OCI-LY7 (cell line): ENCODE measurements around the gene UBE3B. TPM values are rescaled to one million over a fixed set of nuclear protein-coding genes. Genes with fewer than 3 reads are reported as not detected.

Experiments used
- BruUV-seq: library from RNA; stranded (reverse); fragments of 400-500 nt; replicated peaks from 2 replicates; lab custom pipeline; 2021; lab: Mats Ljungman, UMichigan
- CTCF ChIA-PET: fragments of 300-600 bp; sonication (Branson Sonifier 250); formaldehyde crosslinking; loops from one replicate; lab custom pipeline; 2022; ENCODE audit warnings: antibody characterized with exemption; ENCODE audit not compliant: unreplicated experiment; lab: Charles Lee
- POLR2A ChIA-PET: fragments of 300-600 bp; sonication (Branson Sonifier 250); formaldehyde crosslinking; loops from one replicate; lab custom pipeline; 2022; ENCODE audit warnings: antibody characterized with exemption; lab: Charles Lee
- DNase-seq: peaks from one replicate; pipeline ENCODE4 v3.0.0-alpha.2; 2015; ENCODE audit warnings: low spot score
- H2AFZ ChIP-seq: fragments of 200-600 bp; sonication (generic), shearing (Covaris generic); 2 replicates; pipeline ENCODE4 v1.6.1; 2014; ENCODE audit warnings: mild to moderate bottlenecking, antibody characterized with exemption, low read length, moderate library complexity
- H3K27ac ChIP-seq: fragments of 200-600 bp; sonication (generic); 2 replicates; pipeline ENCODE4 v1.5.1; 2014; ENCODE audit warnings: mixed run types, low read depth, mild to moderate bottlenecking, moderate library complexity, low read length, inconsistent platforms; ENCODE audit not compliant: poor library complexity, severe bottlenecking
- H3K36me3 ChIP-seq: fragments of 200-600 bp; sonication (generic); 2 replicates; pipeline ENCODE4 v1.6.1; 2014; ENCODE audit warnings: mild to moderate bottlenecking, antibody characterized with exemption, low read length, moderate library complexity, mixed read lengths; ENCODE audit not compliant: insufficient read depth
- H3K4me1 ChIP-seq: fragments of 200-600 bp; sonication (generic); 2 replicates; pipeline ENCODE4 v1.5.1; 2014; ENCODE audit warnings: mild to moderate bottlenecking, low read length; ENCODE audit not compliant: insufficient read depth, poor library complexity, severe bottlenecking
- H3K4me2 ChIP-seq: fragments of 200-600 bp; sonication (generic); 2 replicates; pipeline ENCODE4 v1.6.1; 2014; ENCODE audit warnings: mild to moderate bottlenecking, low read length
- H3K4me3 ChIP-seq: fragments of 200-600 bp; sonication (generic); 2 replicates; pipeline ENCODE4 v1.5.1; 2014; ENCODE audit warnings: mild to moderate bottlenecking, low read depth, low read length; ENCODE audit not compliant: poor library complexity, severe bottlenecking
- H3K79me2 ChIP-seq: fragments of 200-600 bp; sonication (generic); 2 replicates; pipeline ENCODE4 v1.6.1; 2016; ENCODE audit warnings: low read depth, mild to moderate bottlenecking, low read length, moderate library complexity, mixed read lengths; ENCODE audit not compliant: insufficient read depth
- H3K9me2 ChIP-seq: fragments of 200-600 bp; sonication (generic); 2 replicates; pipeline ENCODE4 v1.6.1; 2016; ENCODE audit warnings: mild to moderate bottlenecking, low read length, mixed read lengths; ENCODE audit not compliant: insufficient read depth
- H3K9me3 ChIP-seq: fragments of 200-600 bp; sonication (generic); 2 replicates; pipeline ENCODE4 v1.6.1; 2014; ENCODE audit warnings: mild to moderate bottlenecking, mixed run types, low read length, mixed read lengths
- H4K20me1 ChIP-seq: fragments of 200-600 bp; sonication (generic); 2 replicates; pipeline ENCODE4 v1.6.1; 2014; ENCODE audit warnings: mild to moderate bottlenecking, antibody characterized with exemption, low read length, moderate library complexity, mixed read lengths; ENCODE audit not compliant: insufficient read depth
- EZH2phosphoT487 ChIP-seq: fragments of 200-600 bp; sonication (generic); IDR thresholded peaks from 2 replicates; pipeline ENCODE4 v1.6.1; 2018; ENCODE audit warnings: low read depth, borderline replicate concordance, mild to moderate bottlenecking, mixed run types, antibody characterized with exemption, low read length, moderate library complexity, mixed read lengths
- intact Hi-C: fragments of 100-400 bp; cut with micrococcal nuclease; formaldehyde crosslinking; loops from one replicate; pipeline ENCODE4 v1.10.0; 2022; ENCODE audit not compliant: unreplicated experiment
- total RNA-seq, 2 experiments: library from RNA; depleted of rRNA in 1 of 2; stranded (reverse); fragments of >200 nt in 1 of 2; shearing (Covaris generic) in 1 of 2; gene quantifications; 2 replicates each; pipeline ENCODE4 v1.2.3, GENCODE V29; 2014 to 2022
- TF ChIP-seq, protein P1 (sequence below): fragments of 200-600 bp; sonication (generic); conservative IDR thresholded peaks from 2 replicates; pipeline ENCODE4 v1.5.1; 2014; ENCODE audit warnings: mild to moderate bottlenecking, antibody characterized with exemption, low read length, moderate library complexity, mixed read lengths

UBE3B gene
- total RNA-seq, 2 experiments from 2014 or later: 27.8 to 32.6 TPM

DNA sequence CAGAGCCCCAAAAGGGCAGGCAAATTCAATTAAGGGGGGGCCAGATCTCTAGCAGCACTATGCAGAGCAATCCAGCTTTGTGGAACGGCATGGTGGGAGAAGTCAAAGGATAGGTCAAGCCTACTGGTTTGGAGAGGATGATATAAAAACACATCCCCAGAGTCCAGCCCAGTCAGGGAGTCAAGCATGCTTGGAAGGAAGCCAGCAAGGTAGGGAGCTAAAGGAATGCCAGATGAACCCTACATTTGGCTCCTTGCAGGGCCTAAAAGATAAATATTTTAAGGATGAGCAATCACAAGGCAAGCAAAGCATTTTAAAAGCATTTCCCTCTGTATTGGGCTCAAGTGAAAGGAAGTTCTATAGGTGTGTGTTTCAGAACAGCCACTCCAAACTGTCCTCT, 21.7 kb upstream of the UBE3B start:
- no peak for DNase-seq
- TF ChIP-seq, protein P1, sequence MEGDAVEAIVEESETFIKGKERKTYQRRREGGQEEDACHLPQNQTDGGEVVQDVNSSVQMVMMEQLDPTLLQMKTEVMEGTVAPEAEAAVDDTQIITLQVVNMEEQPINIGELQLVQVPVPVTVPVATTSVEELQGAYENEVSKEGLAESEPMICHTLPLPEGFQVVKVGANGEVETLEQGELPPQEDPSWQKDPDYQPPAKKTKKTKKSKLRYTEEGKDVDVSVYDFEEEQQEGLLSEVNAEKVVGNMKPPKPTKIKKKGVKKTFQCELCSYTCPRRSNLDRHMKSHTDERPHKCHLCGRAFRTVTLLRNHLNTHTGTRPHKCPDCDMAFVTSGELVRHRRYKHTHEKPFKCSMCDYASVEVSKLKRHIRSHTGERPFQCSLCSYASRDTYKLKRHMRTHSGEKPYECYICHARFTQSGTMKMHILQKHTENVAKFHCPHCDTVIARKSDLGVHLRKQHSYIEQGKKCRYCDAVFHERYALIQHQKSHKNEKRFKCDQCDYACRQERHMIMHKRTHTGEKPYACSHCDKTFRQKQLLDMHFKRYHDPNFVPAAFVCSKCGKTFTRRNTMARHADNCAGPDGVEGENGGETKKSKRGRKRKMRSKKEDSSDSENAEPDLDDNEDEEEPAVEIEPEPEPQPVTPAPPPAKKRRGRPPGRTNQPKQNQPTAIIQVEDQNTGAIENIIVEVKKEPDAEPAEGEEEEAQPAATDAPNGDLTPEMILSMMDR: no peak
- no peak for TF ChIP-seq EZH2phosphoT487
- H3K79me2 ChIP-seq: no peaks in the 10 kb centered on the region; the same call in 1 of the 2 replicates
- H2AFZ ChIP-seq: no peak overlapping the region
- H3K36me3 ChIP-seq: peaks cover 91% of the 10 kb centered on the region
- no peak overlapping the region for H3K27ac ChIP-seq
- no peak overlapping the region for H3K4me3 ChIP-seq
- H3K4me1 ChIP-seq: peaks cover 1% of the 10 kb centered on the region
- no peaks in the 10 kb centered on the region for H3K9me2 ChIP-seq
- H3K9me3 ChIP-seq: no peaks in the 10 kb centered on the region
- BruUV-seq: no TSS peak
- no peaks in the 10 kb centered on the region for H4K20me1 ChIP-seq
- ChIA-PET CTCF (no interaction called here), POLR2A (no interaction called here)
- H3K4me2 ChIP-seq: no peak overlapping the region
- intact Hi-C loops: no loop called here

DNA sequence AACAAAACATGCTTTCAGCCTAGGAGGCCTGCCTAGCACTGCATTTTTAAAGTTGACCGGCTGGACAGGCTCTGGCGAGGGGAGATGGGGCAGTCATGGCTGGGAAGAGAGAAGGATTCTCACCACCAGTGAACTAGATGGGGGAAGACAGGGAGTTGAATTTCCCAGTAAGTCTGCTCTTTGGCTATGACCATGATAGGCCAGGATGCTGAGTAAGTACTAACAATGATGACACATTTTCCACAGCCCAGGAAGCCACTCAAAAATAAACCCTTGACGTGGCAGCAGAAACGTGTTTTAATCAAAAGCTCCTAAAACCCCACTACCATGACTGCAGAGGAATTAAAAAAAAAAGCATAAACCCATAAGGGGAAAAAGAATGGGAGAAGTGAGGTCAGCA, 19.3 kb upstream of the UBE3B start:
- POLR2A ChIA-PET: interaction anchor here (1.4 kb wide), 1 partner anchor 17 kb away, joined by 3 read pairs; no protein-coding TSS in a partner anchor

DNA sequence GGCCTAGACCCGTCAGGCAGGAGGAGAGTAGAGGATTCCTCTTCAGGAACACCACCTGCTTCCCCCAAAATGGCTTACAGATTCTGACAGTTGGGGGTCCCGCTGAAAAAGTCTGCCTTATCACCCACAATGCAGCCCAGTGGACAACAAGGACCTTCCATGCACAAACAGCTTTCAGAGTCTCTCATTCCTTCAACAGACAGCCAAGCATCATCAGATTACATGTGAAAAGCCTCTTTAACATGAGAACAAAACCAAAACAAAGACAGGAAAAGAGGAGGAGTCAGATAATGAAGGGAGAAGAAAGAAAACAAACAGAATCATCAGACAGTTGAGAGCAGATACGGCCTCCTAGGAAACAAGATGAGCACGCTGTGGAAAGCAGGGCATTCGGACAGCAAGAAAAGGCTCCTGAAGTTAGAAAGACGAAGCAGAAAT, 18.6 kb upstream of the UBE3B start:
- ChIA-PET POLR2A (interaction anchor here (1.4 kb wide), 1 partner anchor 17 kb away, joined by 3 read pairs; no protein-coding TSS in a partner anchor), CTCF (no interaction called here)
- no peak overlapping the region for H2AFZ ChIP-seq
- H3K9me2 ChIP-seq: no peaks in the 10 kb centered on the region
- no peaks in the 10 kb centered on the region for H3K9me3 ChIP-seq
- no peak overlapping the region for H3K27ac ChIP-seq
- H3K4me1 ChIP-seq: peaks cover 13% of the 10 kb centered on the region
- H3K79me2 ChIP-seq: peaks cover 12% of the 10 kb centered on the region; the same call in 1 of the 2 replicates
- DNase-seq: no peak
- TF ChIP-seq EZH2phosphoT487: no peak
- TF ChIP-seq, protein P1: no peak
- no peak overlapping the region for H3K4me2 ChIP-seq
- H3K4me3 ChIP-seq: no peak overlapping the region
- BruUV-seq: no TSS peak
- intact Hi-C loops: no loop called here
- H3K36me3 ChIP-seq: peaks cover 67% of the 10 kb centered on the region
- H4K20me1 ChIP-seq: no peaks in the 10 kb centered on the region

More for the DNA sequence above, 19.3 kb upstream of the UBE3B start:
- H3K9me3 ChIP-seq: no peaks in the 10 kb centered on the region
- no peaks in the 10 kb centered on the region for H3K9me2 ChIP-seq
- intact Hi-C loops: no loop called here
- peaks cover 68% of the 10 kb centered on the region for H3K36me3 ChIP-seq
- no peak overlapping the region for H3K4me2 ChIP-seq
- H3K27ac ChIP-seq: no peak overlapping the region
- DNase-seq: no peak
- TF ChIP-seq, protein P1: no peak
- TF ChIP-seq EZH2phosphoT487: no peak
- H3K79me2 ChIP-seq: peaks cover 12% of the 10 kb centered on the region; the same call in 1 of the 2 replicates
- no peak overlapping the region for H2AFZ ChIP-seq
- CTCF ChIA-PET: no interaction called here
- H3K4me1 ChIP-seq: peaks cover 13% of the 10 kb centered on the region
- no peak overlapping the region for H3K4me3 ChIP-seq
- no peaks in the 10 kb centered on the region for H4K20me1 ChIP-seq
- BruUV-seq: no TSS peak
